Mesenchymal stem cell (in vitro differentiated cells and primary cell): Measurements from ENCODE around the gene FGF19.

ENCODE experiments used
- DNase-seq: peaks from one replicate; pipeline ENCODE4 v3.0.0-alpha.2; 2013
- H2AFZ ChIP-seq: one replicate; pipeline ENCODE4 v1.6.1; 2013; ENCODE audit warnings: low read depth, mild to moderate bottlenecking, control low read depth, inconsistent platforms, low read length, moderate library complexity
- H2AK5ac ChIP-seq: 2 replicates; pipeline ENCODE4 v1.6.1; 2013; ENCODE audit warnings: low read length, moderate library complexity, mild to moderate bottlenecking, inconsistent platforms; ENCODE audit not compliant: severe bottlenecking
- H2BK120ac ChIP-seq: one replicate; pipeline ENCODE4 v1.6.1; 2013; ENCODE audit warnings: low read depth, mild to moderate bottlenecking, inconsistent platforms, low read length, moderate library complexity
- H2BK12ac ChIP-seq, 2 experiments: one replicate each; pipeline ENCODE4 v1.6.1; 2013; ENCODE audit warnings: inconsistent platforms in 2 of 2, low read length in 2 of 2, mild to moderate bottlenecking in 2 of 2, moderate library complexity in 2 of 2, control low read depth in 1 of 2
- H2BK15ac ChIP-seq: one replicate; pipeline ENCODE4 v1.6.1; 2013; ENCODE audit warnings: mild to moderate bottlenecking, low read depth, inconsistent platforms; ENCODE audit not compliant: poor library complexity, severe bottlenecking
- H2BK5ac ChIP-seq: 2 replicates; pipeline ENCODE4 v1.6.1; 2013; ENCODE audit warnings: low read depth, mild to moderate bottlenecking, low read length, control low read depth, inconsistent platforms; ENCODE audit not compliant: poor library complexity, severe bottlenecking
- H3K14ac ChIP-seq, 2 experiments: one replicate each; pipeline ENCODE4 v1.6.1; 2013; ENCODE audit warnings: inconsistent platforms in 2 of 2, low read length in 2 of 2, control low read depth in 1 of 2, mild to moderate bottlenecking in 1 of 2, moderate library complexity in 1 of 2
- H3K18ac ChIP-seq, 2 experiments: one replicate each; pipeline ENCODE4 v1.6.1; 2013; ENCODE audit warnings: inconsistent platforms in 2 of 2, low read length in 2 of 2, control low read depth in 1 of 2, low read depth in 1 of 2, mild to moderate bottlenecking in 1 of 2
- H3K23ac ChIP-seq, 2 experiments: one replicate each; pipeline ENCODE4 v1.6.1; 2013; ENCODE audit warnings: inconsistent platforms in 2 of 2, low read length in 2 of 2, mild to moderate bottlenecking in 2 of 2, moderate library complexity in 2 of 2, control low read depth in 1 of 2
- H3K27ac ChIP-seq: 2 replicates; pipeline ENCODE4 v1.5.1; 2013; ENCODE audit warnings: mild to moderate bottlenecking, moderate library complexity, low read length, control low read depth, inconsistent platforms; ENCODE audit not compliant: poor library complexity, severe bottlenecking
- H3K27me3 ChIP-seq, 2 experiments: 2 replicates each; pipeline versions ENCODE4 v1.6.1 to v1.7.0; 2013; ENCODE audit warnings: low read length in 2 of 2, mild to moderate bottlenecking in 2 of 2, moderate library complexity in 2 of 2, control low read depth in 1 of 2, inconsistent platforms in 1 of 2; ENCODE audit not compliant: control insufficient read depth in 1 of 2, insufficient read depth in 1 of 2
- H3K36me3 ChIP-seq, 2 experiments: 2 replicates each; pipeline versions ENCODE4 v1.6.1 to v1.7.0; 2013; ENCODE audit warnings: low read length in 2 of 2, control low read depth in 1 of 2, inconsistent platforms in 1 of 2, low read depth in 1 of 2, mild to moderate bottlenecking in 1 of 2; ENCODE audit not compliant: insufficient read depth in 2 of 2, control insufficient read depth in 1 of 2
- H3K4ac ChIP-seq, 2 experiments: one replicate each; pipeline ENCODE4 v1.6.1; 2013; ENCODE audit warnings: inconsistent platforms in 2 of 2, low read length in 2 of 2, mild to moderate bottlenecking in 2 of 2, moderate library complexity in 2 of 2, control low read depth in 1 of 2, low read depth in 1 of 2
- H3K4me1 ChIP-seq: 2 replicates; pipeline ENCODE4 v1.6.1; 2013; ENCODE audit warnings: low read depth, low read length, control low read depth; ENCODE audit not compliant: control insufficient read depth, insufficient read depth
- H3K4me2 ChIP-seq: 2 replicates; pipeline ENCODE4 v1.6.1; 2013; ENCODE audit warnings: low read length, mild to moderate bottlenecking, inconsistent platforms; ENCODE audit not compliant: poor library complexity, severe bottlenecking
- H3K4me3 ChIP-seq, 2 experiments: 2 replicates each; pipeline versions ENCODE4 v1.5.1 to v1.7.0; 2013; ENCODE audit warnings: low read length in 2 of 2, mild to moderate bottlenecking in 2 of 2, control low read depth in 1 of 2, low read depth in 1 of 2; ENCODE audit not compliant: insufficient read depth in 1 of 2
- H3K79me1 ChIP-seq: replicated peaks from 2 replicates; pipeline ENCODE4 v1.6.1; 2013; ENCODE audit warnings: mild to moderate bottlenecking, control low read depth, low read length, inconsistent platforms; ENCODE audit not compliant: poor library complexity, severe bottlenecking
- H3K9ac ChIP-seq: 2 replicates; pipeline ENCODE4 v1.7.0; 2013; ENCODE audit warnings: mild to moderate bottlenecking, low read length, moderate library complexity
- H3K9me3 ChIP-seq: 2 replicates; pipeline ENCODE4 v1.7.0; 2013; ENCODE audit warnings: mild to moderate bottlenecking, low read length; ENCODE audit not compliant: control insufficient read depth
- H4K8ac ChIP-seq: one replicate; pipeline ENCODE4 v1.6.1; 2013; ENCODE audit warnings: inconsistent platforms, mild to moderate bottlenecking, low read length, moderate library complexity
- H4K91ac ChIP-seq: one replicate; pipeline ENCODE4 v1.6.1; 2013; ENCODE audit warnings: mild to moderate bottlenecking, low read length, inconsistent platforms
- WGBS: methylation state at CpG from one replicate; pipeline ENCODE4 v1.1.7; 2013; ENCODE audit warnings: mixed read lengths; 5-methylcytosine and 5-hydroxymethylcytosine counted together

Gene FGF19

DNA sequence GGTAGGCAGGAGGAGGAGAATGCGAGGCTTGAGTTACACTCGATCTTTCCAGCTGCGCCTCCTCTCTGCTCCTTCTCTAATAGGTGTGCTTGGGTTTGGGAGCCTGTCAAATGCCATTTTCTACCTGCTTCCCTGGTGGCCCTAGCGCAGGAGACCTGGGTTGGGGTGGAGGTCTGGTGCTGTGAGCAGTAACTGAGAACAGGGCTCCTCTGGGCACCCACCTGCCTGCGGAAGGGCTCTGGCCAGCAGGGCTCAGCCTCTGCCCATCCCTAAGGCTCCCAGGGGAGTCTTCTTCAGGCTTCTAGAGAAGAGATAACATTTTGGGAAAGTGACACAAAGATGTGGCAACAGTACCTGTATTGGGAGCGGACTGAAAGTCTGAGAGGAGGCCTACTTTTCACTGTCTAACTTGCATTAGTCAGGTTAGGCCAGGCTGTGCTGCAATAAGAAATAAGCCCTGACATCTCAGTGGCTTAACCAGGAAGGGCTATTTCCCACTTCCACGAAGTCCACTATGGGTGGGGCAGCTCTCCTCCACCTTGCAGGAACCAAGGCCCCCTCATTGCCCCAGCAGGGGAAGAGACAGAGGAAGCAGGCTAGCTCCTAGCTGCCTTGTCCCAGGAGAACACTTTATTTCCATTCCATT, 21.0 kb downstream of the FGF19 start:
- H2BK12ac ChIP-seq: no peak overlapping the region
- no peak overlapping the region for H3K4ac ChIP-seq
- H3K27me3 ChIP-seq: peaks cover 18 to 22% of the 10 kb centered on the region in 2 experiments
- no peak overlapping the region for H2AFZ ChIP-seq
- no peak overlapping the region for H2BK120ac ChIP-seq
- H3K9ac ChIP-seq: no peak overlapping the region
- H2BK5ac ChIP-seq: no peak overlapping the region
- no peak overlapping the region for H2BK15ac ChIP-seq
- peaks cover 5% of the 10 kb centered on the region for H3K4me1 ChIP-seq
- H4K91ac ChIP-seq: no peak overlapping the region
- no peak overlapping the region for H3K27ac ChIP-seq
- no peak overlapping the region for H3K14ac ChIP-seq
- no peak overlapping the region for H3K4me3 ChIP-seq
- H2AK5ac ChIP-seq: no peak overlapping the region
- H3K18ac ChIP-seq: no peak overlapping the region
- no peak overlapping the region for H3K23ac ChIP-seq
- WGBS: 86% methylated on average over 7 of the region's 7 CpGs
- no peak overlapping the region for H3K4me2 ChIP-seq
- DNase-seq: no peak
- H4K8ac ChIP-seq: no peak overlapping the region
- no peaks in the 10 kb centered on the region for H3K79me1 ChIP-seq
- no peaks in the 10 kb centered on the region for H3K9me3 ChIP-seq
- H3K36me3 ChIP-seq: no peaks in the 10 kb centered on the region

DNA sequence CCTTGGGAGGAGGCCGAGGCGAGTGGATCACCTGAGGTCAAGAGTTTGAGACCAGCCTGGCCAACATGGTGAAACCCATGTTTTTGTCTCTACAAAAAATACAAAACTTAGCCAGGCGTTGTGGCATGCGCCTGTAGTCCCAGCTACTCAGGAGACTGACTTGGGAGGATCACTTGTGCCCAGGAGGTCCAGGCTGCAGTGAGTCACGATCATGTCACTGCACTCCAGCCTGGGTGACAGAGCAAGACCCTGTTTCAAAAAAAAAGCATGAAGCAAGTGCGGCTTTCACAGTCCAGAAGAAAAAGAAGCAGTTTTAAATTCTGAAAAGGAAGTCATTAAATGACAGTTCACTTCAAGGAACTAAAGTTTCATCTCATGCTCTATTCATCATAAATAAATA, 21.6 kb downstream of the FGF19 start:
- Histone ChIP-seq H3K18ac (no peak overlapping the region), H4K91ac (no peak overlapping the region), H2BK12ac (no peak overlapping the region), H4K8ac (no peak overlapping the region), H2AFZ (no peak overlapping the region), H3K9me3 (no peaks in the 10 kb centered on the region), H3K27ac (no peak overlapping the region), H3K36me3 (no peaks in the 10 kb centered on the region), H3K79me1 (no peaks in the 10 kb centered on the region), H3K27me3 (peaks cover 18 to 22% of the 10 kb centered on the region in 2 experiments), H3K9ac (no peak overlapping the region), H2AK5ac (no peak overlapping the region), H2BK5ac (no peak overlapping the region), H3K4ac (no peak overlapping the region), H2BK120ac (no peak overlapping the region), H3K14ac (no peak overlapping the region), H2BK15ac (no peak overlapping the region), H3K4me2 (no peak overlapping the region), H3K23ac (no peak overlapping the region), H3K4me1 (peaks cover 5% of the 10 kb centered on the region), H3K4me3 (no peak overlapping the region)
- 80% methylated on average over 5 of the region's 6 CpGs for WGBS
- DNase-seq: no peak

DNA sequence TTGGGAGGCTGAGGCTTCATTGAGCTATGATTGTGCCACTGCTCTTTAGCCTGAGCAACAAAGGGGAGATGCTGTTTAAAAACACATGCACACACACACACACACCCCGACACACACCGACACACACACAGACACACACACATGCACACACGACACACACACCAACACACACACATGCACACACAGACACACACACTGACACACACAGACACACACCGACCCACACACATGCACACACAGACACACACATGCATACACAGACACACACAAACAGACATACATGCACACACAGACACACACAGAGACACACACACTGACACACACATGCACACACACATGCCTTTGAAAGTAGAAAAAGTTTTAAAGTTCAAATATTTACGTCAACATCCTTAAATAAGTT, 23.1 kb downstream of the FGF19 start:
- Histone ChIP-seq H3K9me3 (no peaks in the 10 kb centered on the region), H3K4me1 (peaks cover 2% of the 10 kb centered on the region), H3K23ac (peak overlapping the region in 1 of 2 experiments; percentile 72), H4K8ac (no peak overlapping the region), H3K9ac (no peak overlapping the region), H3K4me2 (no peak overlapping the region), H3K36me3 (no peaks in the 10 kb centered on the region), H2AK5ac (no peak overlapping the region), H3K27me3 (peaks cover 12% of the 10 kb centered on the region in 2 experiments), H2AFZ (no peak overlapping the region), H3K4ac (no peak overlapping the region), H3K79me1 (no peaks in the 10 kb centered on the region), H3K18ac (no peak overlapping the region), H2BK15ac (no peak overlapping the region), H3K27ac (no peak overlapping the region), H2BK120ac (no peak overlapping the region), H2BK12ac (peak overlapping the region in 1 of 2 experiments; percentile 18), H3K4me3 (no peak overlapping the region), H3K14ac (peak overlapping the region in 1 of 2 experiments; percentile 94), H2BK5ac (no peak overlapping the region), H4K91ac (no peak overlapping the region)
- DNase-seq: no peak
- WGBS: 96% methylated on average over 4 of the region's 5 CpGs

DNA sequence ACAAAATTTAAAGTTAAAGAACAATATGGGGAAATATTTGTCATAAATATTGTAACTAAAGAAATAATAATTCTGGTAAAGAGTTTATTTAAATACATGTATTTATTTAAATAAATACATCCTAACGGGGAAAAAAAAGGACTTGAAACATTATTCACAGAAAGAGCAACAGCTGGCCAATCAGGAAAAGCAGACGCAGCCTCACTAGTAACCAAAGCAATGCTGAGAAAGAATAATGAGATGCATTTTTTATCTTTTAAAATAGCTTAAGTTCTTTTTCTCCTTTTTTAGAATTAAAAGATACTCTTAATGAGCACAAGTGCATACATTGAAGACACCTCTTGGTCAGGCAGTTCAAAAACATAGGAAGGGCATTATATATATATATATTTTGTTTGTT, 26.1 kb downstream of the FGF19 start:
- Histone ChIP-seq H3K9me3 (no peaks in the 10 kb centered on the region), H3K27me3 (no peaks in the 10 kb centered on the region), H4K8ac (no peak overlapping the region), H2BK5ac (no peak overlapping the region), H2AK5ac (no peak overlapping the region), H3K79me1 (peaks cover 5% of the 10 kb centered on the region), H2BK15ac (no peak overlapping the region), H4K91ac (no peak overlapping the region), H3K23ac (no peak overlapping the region), H2BK12ac (no peak overlapping the region), H3K4me2 (no peak overlapping the region), H3K36me3 (peaks cover 0 to 7% of the 10 kb centered on the region in 2 experiments), H3K9ac (no peak overlapping the region), H3K14ac (no peak overlapping the region), H2AFZ (no peak overlapping the region), H2BK120ac (no peak overlapping the region), H3K27ac (no peak overlapping the region), H3K4me1 (peaks cover 11% of the 10 kb centered on the region), H3K4me3 (no peak overlapping the region), H3K4ac (no peak overlapping the region), H3K18ac (no peak overlapping the region)
- no CpG with 5 or more reads among the region's 2 CpGs for WGBS
- no peak for DNase-seq
